BLaER1 (cell line): ENCODE data around the gene NPHP1.
"Not testable (repeated sequence)": the region's sequence is repeated elsewhere in the genome, so short reads cannot be mapped to it uniquely, and the experiment has no call there.

Experiments
- H3K27ac ChIP-seq: shearing (Covaris generic); formaldehyde crosslinking; 2 replicates; pipeline ENCODE4 v1.8.1; 2022
- H3K27me3 ChIP-seq: shearing (Covaris generic); formaldehyde crosslinking; 2 replicates; pipeline ENCODE4 v1.8.1; 2022
- H3K36me3 ChIP-seq: shearing (Covaris generic); formaldehyde crosslinking; 2 replicates; pipeline ENCODE4 v1.8.1; 2022
- H3K4me1 ChIP-seq: shearing (Covaris generic); formaldehyde crosslinking; 2 replicates; pipeline ENCODE4 v1.8.1; 2022
- H3K4me2 ChIP-seq: shearing (Covaris generic); formaldehyde crosslinking; 2 replicates; pipeline ENCODE4 v1.8.1; 2022
- H3K4me3 ChIP-seq: shearing (Covaris generic); formaldehyde crosslinking; 2 replicates; pipeline ENCODE4 v1.8.1; 2022
- H3K9ac ChIP-seq: shearing (Covaris generic); formaldehyde crosslinking; 2 replicates; pipeline ENCODE4 v1.8.1; 2022
- H3K9me3 ChIP-seq: shearing (Covaris generic); formaldehyde crosslinking; 2 replicates; pipeline ENCODE4 v1.8.1; 2022
- H4K20me1 ChIP-seq: shearing (Covaris generic); formaldehyde crosslinking; 2 replicates; pipeline ENCODE4 v1.8.1; 2022
- Cebpa-rat ChIP-seq: shearing (Covaris generic); IDR thresholded peaks from 2 replicates; pipeline ENCODE4 v1.8.1; 2022

NPHP1 gene

DNA sequence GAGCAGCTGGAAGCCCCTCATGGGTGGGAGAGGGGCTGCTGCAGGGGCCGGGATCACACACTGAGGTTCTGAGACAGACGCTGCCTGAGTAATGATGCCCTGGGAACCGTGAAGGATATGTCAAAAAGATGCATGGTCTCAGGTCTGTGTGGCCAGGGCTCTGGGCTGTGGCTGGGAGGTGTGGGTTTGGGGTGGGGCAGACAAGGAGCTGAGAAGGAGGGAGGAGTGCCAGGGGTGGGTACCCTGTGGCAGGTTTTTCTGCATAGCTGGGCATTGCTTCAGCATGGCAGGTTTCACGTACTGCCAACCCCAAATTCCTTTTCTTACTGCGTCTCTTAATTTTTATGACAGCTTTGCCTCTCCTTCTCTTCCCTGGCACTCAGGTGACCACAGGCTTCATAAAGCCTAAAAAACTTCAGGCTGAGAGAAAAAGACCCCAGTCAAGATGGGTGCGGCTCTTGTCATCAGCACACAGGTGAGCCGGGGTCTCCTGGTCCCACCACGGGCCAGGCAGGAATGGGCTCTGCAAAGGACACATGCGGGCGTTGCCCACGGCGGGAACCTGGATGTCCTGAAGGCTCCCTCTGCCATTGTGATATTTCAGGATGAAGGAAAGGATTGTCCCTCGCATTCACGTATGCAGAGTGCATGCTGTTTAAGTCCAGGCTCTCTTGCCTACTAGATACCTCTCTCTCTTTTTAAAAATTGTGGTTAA, 107.2 kb downstream of the NPHP1 start:
- Histone ChIP-seq H4K20me1 (no peaks in the 10 kb centered on the region), H3K27ac (no peak overlapping the region), H3K27me3 (no peaks in the 10 kb centered on the region), H3K9me3 (no peaks in the 10 kb centered on the region), H3K4me1 (peaks cover 17% of the 10 kb centered on the region), H3K4me3 (no peak overlapping the region), H3K4me2 (no peak overlapping the region), H3K36me3 (no peaks in the 10 kb centered on the region), H3K9ac (no peak overlapping the region)
- TF ChIP-seq Cebpa-rat: no peak

DNA sequence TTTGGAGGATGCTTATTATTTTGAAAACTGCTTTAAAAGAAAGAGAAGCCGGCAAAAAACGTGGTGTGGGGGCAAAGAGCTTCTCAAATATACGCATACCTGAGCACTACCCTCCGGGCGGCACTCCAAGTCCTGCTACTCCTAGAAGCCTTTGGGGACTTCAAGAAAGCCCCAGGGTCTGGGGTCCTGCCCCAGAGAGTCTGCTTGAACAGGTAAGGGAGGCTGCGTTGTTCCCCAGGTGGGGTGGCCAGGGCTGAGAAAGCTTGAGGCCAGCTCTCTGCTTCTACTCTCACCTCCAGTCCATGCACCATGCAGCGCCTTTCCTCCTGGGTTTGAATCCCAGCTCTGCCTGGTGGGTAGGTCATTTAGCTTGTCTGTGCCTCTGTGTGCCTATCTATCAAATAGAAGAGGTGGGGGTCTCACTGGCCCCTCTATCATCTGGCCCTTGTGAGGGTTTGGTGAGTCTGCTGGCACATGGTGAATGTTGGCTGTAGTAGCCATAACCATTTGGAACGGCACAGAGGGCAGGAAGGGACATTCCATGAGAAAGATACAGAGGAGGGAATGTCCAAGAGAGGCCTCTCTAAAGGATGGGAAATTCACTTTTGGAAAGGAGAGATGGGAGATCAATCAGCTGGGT, 108.7 kb downstream of the NPHP1 start:
- Histone ChIP-seq H3K9me3 (no peaks in the 10 kb centered on the region), H3K27me3 (no peaks in the 10 kb centered on the region), H3K36me3 (no peaks in the 10 kb centered on the region), H3K9ac (no peak overlapping the region), H3K4me1 (peaks cover 10% of the 10 kb centered on the region), H3K4me3 (no peak overlapping the region), H3K4me2 (no peak overlapping the region), H4K20me1 (no peaks in the 10 kb centered on the region), H3K27ac (no peak overlapping the region)
- no peak for TF ChIP-seq Cebpa-rat

DNA sequence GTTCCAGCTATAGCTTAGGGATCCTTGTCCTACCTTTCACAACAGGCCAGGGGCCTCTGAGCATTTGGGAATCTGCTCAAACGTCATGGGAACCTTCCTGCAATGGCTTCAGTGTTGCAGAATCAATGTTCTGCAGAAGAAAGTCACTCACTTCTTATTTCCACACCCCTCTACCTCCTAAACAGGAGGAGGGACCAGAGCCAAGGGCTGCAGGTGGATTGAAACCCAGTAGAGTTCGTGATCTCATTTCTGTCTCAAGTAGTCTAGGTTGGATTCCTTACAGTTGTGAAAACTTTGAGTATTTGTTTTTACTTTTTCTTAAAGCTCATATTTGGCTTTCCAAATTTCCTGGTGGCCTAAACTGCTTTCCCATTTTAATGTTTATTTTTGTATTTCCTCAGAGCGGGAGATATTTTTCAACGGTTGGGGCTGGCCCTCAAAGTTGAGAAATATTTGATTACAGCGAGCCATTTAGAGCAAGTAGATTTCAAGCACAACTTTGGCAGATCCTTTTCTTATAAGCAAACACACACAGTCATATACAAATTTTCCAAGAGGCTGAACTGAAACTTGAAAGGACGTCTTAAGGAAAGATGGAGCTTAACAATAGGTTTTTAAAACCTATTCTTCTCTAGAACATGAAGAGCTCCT, 109.8 kb downstream of the NPHP1 start:
- not testable (repeated sequence) for H3K9me3 ChIP-seq, H3K4me2 ChIP-seq, H4K20me1 ChIP-seq, H3K27me3 ChIP-seq, H3K4me3 ChIP-seq, H3K27ac ChIP-seq, H3K9ac ChIP-seq, H3K36me3 ChIP-seq, H3K4me1 ChIP-seq

DNA sequence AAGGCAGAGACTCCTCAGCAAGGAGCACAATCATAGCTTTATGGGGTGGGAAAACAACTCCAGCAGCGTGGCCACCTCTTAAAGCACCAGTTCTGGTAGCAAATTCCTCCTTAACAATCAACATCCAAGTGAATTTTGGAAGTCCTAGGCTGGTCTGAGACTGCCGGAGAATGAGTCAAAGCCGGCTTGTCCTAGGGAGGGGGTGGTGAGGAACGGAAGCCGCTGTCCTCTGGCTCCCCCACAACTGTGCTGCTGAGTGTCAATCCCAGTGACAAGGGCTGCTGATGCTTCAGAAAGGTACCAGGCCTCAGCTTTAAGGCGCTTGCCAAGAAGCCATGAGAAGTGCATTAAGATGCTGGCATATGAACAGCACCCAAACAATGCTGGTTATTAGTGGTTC, 110.9 kb downstream of the NPHP1 start:
- not testable (repeated sequence) for H3K9ac ChIP-seq, H3K9me3 ChIP-seq, H3K36me3 ChIP-seq, H3K4me1 ChIP-seq, H4K20me1 ChIP-seq, H3K27me3 ChIP-seq, H3K4me2 ChIP-seq, H3K27ac ChIP-seq, H3K4me3 ChIP-seq

DNA sequence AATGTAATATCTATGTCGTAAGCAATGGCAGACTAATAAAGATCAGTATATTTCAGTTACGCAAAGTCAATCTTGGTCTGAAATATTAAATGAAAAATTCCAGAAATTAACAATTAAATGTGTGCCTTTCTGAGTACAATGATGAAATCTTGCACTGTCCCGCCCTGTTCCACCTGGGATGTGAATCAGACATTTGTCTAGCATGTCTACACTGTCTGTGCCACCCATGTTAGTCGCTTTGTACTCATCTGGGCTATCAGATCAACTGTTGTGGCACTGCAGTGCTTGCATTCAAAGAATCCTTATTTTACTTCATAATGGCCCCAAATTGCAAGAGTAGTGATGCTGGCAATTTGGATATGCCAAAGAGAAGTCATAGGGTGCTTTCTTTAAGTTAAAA, 114.6 kb downstream of the NPHP1 start:
- H3K27me3 ChIP-seq, H3K9ac ChIP-seq, H3K36me3 ChIP-seq, H3K27ac ChIP-seq, H3K4me3 ChIP-seq, H3K4me2 ChIP-seq, H3K4me1 ChIP-seq, H4K20me1 ChIP-seq, H3K9me3 ChIP-seq: not testable (repeated sequence)

DNA sequence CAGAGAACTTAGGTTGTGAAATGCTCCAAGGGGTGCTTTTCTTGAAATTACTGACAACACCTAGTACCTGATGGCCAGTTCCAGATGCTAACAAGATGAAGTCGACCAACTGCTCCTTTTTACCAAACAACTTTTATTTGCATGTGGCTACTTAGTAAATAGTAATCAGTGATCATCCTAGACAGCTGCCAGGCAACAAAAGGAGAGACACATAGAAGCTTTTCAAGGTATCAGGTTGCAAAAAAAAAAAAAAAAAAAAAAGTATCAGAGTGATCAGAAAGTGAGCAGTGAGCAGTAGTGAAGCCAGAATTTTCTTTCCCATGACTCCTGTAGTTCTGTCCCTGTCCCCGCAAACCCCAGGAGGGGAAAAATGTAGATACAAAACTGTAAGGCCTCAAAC, 121.1 kb downstream of the NPHP1 start:
- not testable (repeated sequence) for H3K36me3 ChIP-seq, H3K4me3 ChIP-seq, H3K27me3 ChIP-seq

DNA sequence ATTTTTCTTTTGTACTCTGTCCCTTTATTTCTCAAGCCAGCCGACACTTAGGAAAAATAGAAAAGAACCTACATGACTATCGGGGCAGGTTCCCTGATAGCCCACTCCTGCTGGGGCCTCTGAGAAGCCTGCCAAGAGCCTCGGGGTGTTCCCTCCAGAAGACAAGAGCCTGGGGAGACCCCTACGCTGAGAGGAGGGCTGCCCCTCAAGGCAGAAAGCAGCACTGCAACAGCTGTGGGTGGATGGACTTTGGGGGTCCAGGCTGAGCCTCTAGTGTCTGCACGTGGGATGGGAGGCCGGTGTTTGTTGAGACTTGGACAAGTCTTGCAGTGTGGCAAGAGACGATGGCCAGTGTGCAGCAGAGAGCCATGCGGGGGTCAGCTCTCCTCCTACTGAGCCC, 121.7 kb downstream of the NPHP1 start:
- H3K9ac ChIP-seq, H3K4me3 ChIP-seq, H3K4me2 ChIP-seq, H3K27ac ChIP-seq, H4K20me1 ChIP-seq, H3K9me3 ChIP-seq, H3K4me1 ChIP-seq, H3K36me3 ChIP-seq, H3K27me3 ChIP-seq: not testable (repeated sequence)

More for the DNA sequence above, 121.1 kb downstream of the NPHP1 start:
- H3K4me1 ChIP-seq, H3K9ac ChIP-seq, H3K9me3 ChIP-seq, H3K27ac ChIP-seq, H4K20me1 ChIP-seq, H3K4me2 ChIP-seq: not testable (repeated sequence)

DNA sequence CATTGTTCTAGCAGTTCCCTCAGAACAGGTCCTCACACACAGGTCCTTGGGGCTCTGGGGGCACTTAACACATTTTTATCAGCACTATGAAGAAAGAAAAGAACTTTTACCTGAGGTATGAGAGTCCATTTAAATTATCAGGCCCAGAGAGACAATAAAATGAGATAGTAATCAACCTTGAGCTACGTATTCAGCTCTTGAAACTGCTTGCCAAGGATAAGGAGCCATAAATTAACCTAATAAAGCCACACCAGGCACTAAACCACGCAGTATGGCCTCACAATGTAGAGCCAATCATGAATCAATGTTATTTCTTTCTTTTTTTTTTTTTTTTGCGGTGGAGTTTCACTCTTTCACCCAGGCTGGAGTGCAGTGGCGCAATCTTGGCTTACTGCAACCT, 126.7 kb downstream of the NPHP1 start:
- H3K27ac ChIP-seq, H3K9ac ChIP-seq, H3K9me3 ChIP-seq, H3K4me3 ChIP-seq, H3K4me1 ChIP-seq, H3K27me3 ChIP-seq, H3K4me2 ChIP-seq, H3K36me3 ChIP-seq, H4K20me1 ChIP-seq: not testable (repeated sequence)

DNA sequence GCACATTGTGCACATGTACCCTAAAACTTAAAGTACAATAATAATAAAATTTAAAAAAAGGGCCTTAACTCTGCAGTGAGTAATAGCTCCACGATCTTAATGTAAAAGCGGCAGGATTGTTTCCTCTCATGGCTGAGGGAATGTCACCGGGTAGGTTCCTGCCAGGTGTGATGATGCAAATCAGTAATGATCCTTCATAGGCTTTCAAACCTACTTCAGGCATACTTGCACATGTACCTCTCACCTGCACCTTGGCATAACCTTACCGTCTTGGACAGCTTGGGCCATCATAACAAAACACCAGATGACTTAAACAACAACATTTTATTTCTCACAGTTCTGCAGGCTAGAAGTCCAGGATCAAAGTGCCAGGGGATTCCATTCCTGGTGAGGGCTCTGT, 128.9 kb downstream of the NPHP1 start:
- H3K4me2 ChIP-seq, H3K9ac ChIP-seq, H3K4me3 ChIP-seq, H3K9me3 ChIP-seq, H3K36me3 ChIP-seq, H4K20me1 ChIP-seq, H3K27me3 ChIP-seq, H3K27ac ChIP-seq, H3K4me1 ChIP-seq: not testable (repeated sequence)
